Activated effector memory CD4-positive, alpha-beta T cell treated with anti-CD3 and anti-CD28 coated beads, Interleukin-2, amount 50 U/mL, for 16 hours (primary cell): ENCODE measurements around the gene KLC1.
A peak's percentile ranks its signal among the peaks of the same experiment; 100 is the strongest.
"Not testable (repeated sequence)": the region's sequence is repeated elsewhere in the genome, so short reads cannot be mapped to it uniquely, and the experiment has no call there.

Experiments
- DNase-seq: peaks from one replicate; pipeline ENCODE4 v3.0.0-alpha.2; 2020

KLC1 gene

GRCh38 chr14:103662591-103662990 lies 33.6 kb downstream of the KLC1 start:
- DNase-seq: peak; percentile 54

- no peak for DNase-seq
Observed at GRCh38 chr14:103663506-103663905, 34.5 kb downstream of the KLC1 start.

- DNase-seq: no peak
Observed at GRCh38 chr14:103667671-103668070, 38.7 kb downstream of the KLC1 start.

- DNase-seq: no peak
Observed at GRCh38 chr14:103668117-103668516, 39.1 kb downstream of the KLC1 start.

- DNase-seq: no peak
Observed at GRCh38 chr14:103669370-103669769, 40.4 kb downstream of the KLC1 start.

GRCh38 chr14:103671911-103672310 lies 42.9 kb downstream of the KLC1 start:
- no peak for DNase-seq

GRCh38 chr14:103675957-103676356 lies 46.9 kb downstream of the KLC1 start:
- no peak for DNase-seq

GRCh38 chr14:103676881-103677675 lies 48.1 kb downstream of the KLC1 start:
- no peak for DNase-seq

GRCh38 chr14:103679351-103679750 lies 50.3 kb downstream of the KLC1 start:
- no peak for DNase-seq

GRCh38 chr14:103680491-103681231 lies 51.6 kb downstream of the KLC1 start:
- DNase-seq: no peak

- DNase-seq: no peak
Observed at GRCh38 chr14:103683139-103683538, 54.1 kb downstream of the KLC1 start.

GRCh38 chr14:103684471-103684870 lies 55.5 kb downstream of the KLC1 start:
- no peak for DNase-seq

- DNase-seq: no peak
Observed at GRCh38 chr14:103684871-103685270, 55.9 kb downstream of the KLC1 start.

- no peak for DNase-seq
Observed at GRCh38 chr14:103685276-103686211, 56.5 kb downstream of the KLC1 start.

- no peak for DNase-seq
Observed at GRCh38 chr14:103686831-103687485, 57.9 kb downstream of the KLC1 start.

- no peak for DNase-seq
Observed at GRCh38 chr14:103687712-103688111, 58.7 kb downstream of the KLC1 start.

- DNase-seq: no peak
Observed at GRCh38 chr14:103688441-103688840, 59.4 kb downstream of the KLC1 start.

GRCh38 chr14:103688906-103689902 lies 60.2 kb downstream of the KLC1 start:
- DNase-seq: no peak

- no peak for DNase-seq
Observed at GRCh38 chr14:103690332-103690731, 61.3 kb downstream of the KLC1 start.

GRCh38 chr14:103691655-103692054 lies 62.6 kb downstream of the KLC1 start:
- not testable (repeated sequence) for DNase-seq

GRCh38 chr14:103692159-103692558 lies 63.1 kb downstream of the KLC1 start:
- no peak for DNase-seq
